ENCODE data around the gene MYO10.
A peak's percentile ranks its signal among the peaks of the same experiment; 100 is the strongest.

The MYO10 gene

GRCh38 chr5:16943846-16944678 is 8.0 kb upstream of the MYO10 start:
- FAIRE-seq (no peak), DNase-seq (ENCODE audit: low spot score) (no peak)

GRCh38 chr5:16937503-16938161 is 1.5 kb upstream of the MYO10 start:
- FAIRE-seq: no peak
- DNase-seq (ENCODE audit: low spot score): no peak

GRCh38 chr5:16936989-16937438 is 926 bp upstream of the MYO10 start:
- no peak for DNase-seq (ENCODE audit: low spot score)
- no peak for FAIRE-seq

GRCh38 chr5:16935231-16936149 is 598 bp downstream of the MYO10 start:
- no peak for FAIRE-seq
- DNase-seq (ENCODE audit: low spot score): peak; percentile 45

- FAIRE-seq (no peak), DNase-seq (ENCODE audit: low spot score) (peak; percentile 20)
Observed at GRCh38 chr5:16934677-16935153, 1.4 kb downstream of the MYO10 start.

- peak; percentile 64 for DNase-seq (ENCODE audit: low spot score)
- FAIRE-seq: peak; percentile 74
Observed at GRCh38 chr5:16934123-16934522, 2.0 kb downstream of the MYO10 start.

GRCh38 chr5:16933337-16933736 is 2.8 kb downstream of the MYO10 start:
- FAIRE-seq (no peak), DNase-seq (ENCODE audit: low spot score) (no peak)

GRCh38 chr5:16932401-16932800 is 3.7 kb downstream of the MYO10 start:
- FAIRE-seq (no peak), DNase-seq (ENCODE audit: low spot score) (no peak)

GRCh38 chr5:16931334-16932110 is 4.6 kb downstream of the MYO10 start:
- no peak for FAIRE-seq
- DNase-seq (ENCODE audit: low spot score): no peak

GRCh38 chr5:16930496-16930895 is 5.6 kb downstream of the MYO10 start:
- FAIRE-seq (no peak), DNase-seq (ENCODE audit: low spot score) (no peak)

- no peak for DNase-seq (ENCODE audit: low spot score)
- FAIRE-seq: no peak
Observed at GRCh38 chr5:16929831-16930230, 6.3 kb downstream of the MYO10 start.

GRCh38 chr5:16929347-16929746 is 6.7 kb downstream of the MYO10 start:
- DNase-seq (ENCODE audit: low spot score): no peak
- no peak for FAIRE-seq

- FAIRE-seq (no peak), DNase-seq (ENCODE audit: low spot score) (no peak)
Observed at GRCh38 chr5:16927613-16928012, 8.5 kb downstream of the MYO10 start.

GRCh38 chr5:16926417-16926816 is 9.7 kb downstream of the MYO10 start:
- DNase-seq (ENCODE audit: low spot score) (no peak), FAIRE-seq (no peak)

- DNase-seq (ENCODE audit: low spot score): no peak
- FAIRE-seq: no peak
Observed at GRCh38 chr5:16924206-16924605, 11.9 kb downstream of the MYO10 start.

- no peak for FAIRE-seq
- DNase-seq (ENCODE audit: low spot score): no peak
Observed at GRCh38 chr5:16922430-16922829, 13.7 kb downstream of the MYO10 start.

GRCh38 chr5:16921211-16921610 is 14.9 kb downstream of the MYO10 start:
- FAIRE-seq: no peak
- DNase-seq (ENCODE audit: low spot score): no peak

GRCh38 chr5:16920109-16920816 is 15.8 kb downstream of the MYO10 start:
- DNase-seq (ENCODE audit: low spot score): no peak
- no peak for FAIRE-seq

GRCh38 chr5:16918891-16919671 is 17.0 kb downstream of the MYO10 start:
- no peak for FAIRE-seq

More at GRCh38 chr5:16918891-16919671, 17.0 kb downstream of the MYO10 start:
- no peak for DNase-seq (ENCODE audit: low spot score)
